K562 (cell line): ENCODE results near the gene PATJ. TPM values are rescaled to one million over a fixed set of nuclear protein-coding genes. Genes with fewer than 3 reads are reported as not detected.

Experiments
- ATAC-seq: fragments of 200-7000 bp; cut with Tn5 transposase; 3 replicates; pipeline ENCODE4 v1.9.1; 2020; ENCODE audit warnings: moderate library complexity
- BruUV-seq: library from RNA; stranded (reverse); fragments of 400-500 nt; replicated peaks from 2 replicates; lab custom pipeline; 2021; lab: Mats Ljungman, UMichigan
- CTCF ChIA-PET: fragments of 300-600 bp; formaldehyde crosslinking; extraction: SDS; loops from one replicate; lab custom pipeline; 2021; ENCODE audit warnings: low intra/inter-chr PET ratio; lab: Yijun Ruan, JAX
- POLR2A ChIA-PET: fragments of 300-600, 350-650 bp; sonication (Branson Sonifier 250); formaldehyde crosslinking; extraction: SDS; loops from one replicate; lab custom pipeline; 2021; ENCODE audit warnings: antibody characterized with exemption, inconsistent platforms; lab: Yijun Ruan, JAX
- DNase-seq, 4 experiments: peaks; one replicate each; pipeline versions ENCODE4 v3.0.0 to v3.0.0-alpha.2; 2011 to 2018; ENCODE audit warnings: low spot score in 3 of 4, mixed read lengths in 3 of 4; ENCODE audit errors: extremely low read depth in 1 of 4
- FAIRE-seq: peaks from 2 replicates; lab custom pipeline; 2011; peaks lifted over from hg19 to GRCh38; lab: Jason Lieb, UNC
- H2AFZ ChIP-seq: 2 replicates; pipeline ENCODE4 v1.6.0; 2011; ENCODE audit warnings: low read depth, low read length, control low read depth, inconsistent platforms
- H3K27ac ChIP-seq: fragments of 200-600 bp; 3 replicates; pipeline ENCODE4 v1.8.0; 2011; ENCODE audit warnings: low read depth, mild to moderate bottlenecking, control low read depth, inconsistent platforms, low read length, moderate library complexity, mixed read lengths; ENCODE audit errors: extremely low read depth
- H3K27me3 ChIP-seq, 2 experiments: fragments of 300-600 bp in 1 of 2; 2 replicates in 1 of 2; 3 replicates in 1 of 2; pipeline versions ENCODE4 v1.6.0 to v1.8.0; 2011; ENCODE audit warnings: inconsistent platforms in 2 of 2, low read length in 2 of 2, mild to moderate bottlenecking in 1 of 2, mixed read lengths in 1 of 2, moderate library complexity in 1 of 2; ENCODE audit not compliant: control insufficient read depth in 2 of 2, insufficient read depth in 2 of 2
- H3K36me3 ChIP-seq: fragments of 300-600 bp; 3 replicates; pipeline ENCODE4 v1.8.0; 2011; ENCODE audit warnings: mild to moderate bottlenecking, low read length, inconsistent platforms; ENCODE audit not compliant: control insufficient read depth, insufficient read depth
- H3K4me1 ChIP-seq, 2 experiments: fragments of 200-600 bp in 1 of 2; replicated peaks in 1 of 2; 2 replicates in 1 of 2; 3 replicates in 1 of 2; pipeline versions ENCODE4 v1.5.1 to v1.8.0; 2011; ENCODE audit warnings: inconsistent platforms in 2 of 2, low read length in 2 of 2, mild to moderate bottlenecking in 1 of 2, mixed read lengths in 1 of 2, moderate library complexity in 1 of 2; ENCODE audit not compliant: control insufficient read depth in 2 of 2, insufficient read depth in 2 of 2
- H3K4me2 ChIP-seq: 2 replicates; pipeline ENCODE4 v1.6.1; 2011; ENCODE audit warnings: low read length, control low read depth, inconsistent platforms, mixed read lengths; ENCODE audit not compliant: insufficient read depth
- H3K4me3 ChIP-seq: fragments of 200-600 bp; sonication (generic), shearing (Covaris generic); 2 replicates; pipeline ENCODE4 v1.5.1; 2016; ENCODE audit warnings: control low read depth, inconsistent platforms
- H3K79me2 ChIP-seq: fragments of 200-600 bp; 3 replicates; pipeline ENCODE4 v1.8.0; 2011; ENCODE audit warnings: low read length, inconsistent platforms; ENCODE audit not compliant: control insufficient read depth, insufficient read depth
- H3K9ac ChIP-seq, 2 experiments: 2 replicates each; pipeline versions ENCODE4 v1.6.0 to v1.6.1; 2011; ENCODE audit warnings: low read depth in 2 of 2, low read length in 2 of 2, control low read depth in 1 of 2, inconsistent platforms in 1 of 2, mild to moderate bottlenecking in 1 of 2, mixed read lengths in 1 of 2; ENCODE audit not compliant: insufficient read depth in 1 of 2
- H3K9me1 ChIP-seq: one replicate; pipeline ENCODE4 v1.6.0; 2011; ENCODE audit warnings: inconsistent platforms, mild to moderate bottlenecking, low read length, moderate library complexity; ENCODE audit not compliant: control insufficient read depth, insufficient read depth
- H3K9me3 ChIP-seq: replicated peaks from 2 replicates; pipeline ENCODE4 v1.5.1; 2011; ENCODE audit warnings: low read depth, low read length, inconsistent platforms; ENCODE audit not compliant: control insufficient read depth, insufficient read depth
- H4K20me1 ChIP-seq: replicated peaks from 2 replicates; pipeline ENCODE4 v1.6.1; 2011; ENCODE audit warnings: low read length, inconsistent platforms, mixed read lengths; ENCODE audit not compliant: control insufficient read depth, insufficient read depth
- CTCFL ChIP-seq: IDR thresholded peaks from 2 replicates; pipeline ENCODE4 v1.6.1; 2011; ENCODE audit warnings: borderline replicate concordance, low read depth, mild to moderate bottlenecking, moderate library complexity, low read length; ENCODE audit not compliant: insufficient read depth, poor library complexity, severe bottlenecking
- KLF1 ChIP-seq: fragments of 450-650 bp; IDR thresholded peaks from 2 replicates; pipeline ENCODE4 v1.6.1; 2016; ENCODE audit warnings: missing genetic modification characterization, missing compliant biosample characterization
- MCM2 ChIP-seq: fragments of 450-650 bp; IDR thresholded peaks from 2 replicates; pipeline ENCODE4 v1.6.1; 2017; ENCODE audit warnings: low read depth, mild to moderate bottlenecking
- NR2F6 ChIP-seq: fragments of 450-650 bp; formaldehyde crosslinking; IDR thresholded peaks from 2 replicates; pipeline ENCODE4 v1.4.0; 2020; ENCODE audit warnings: mild to moderate bottlenecking
- OTX1 ChIP-seq: fragments of 450-650 bp; formaldehyde crosslinking; IDR thresholded peaks from 2 replicates; pipeline ENCODE4 v1.4.0; 2022; ENCODE audit warnings: mild to moderate bottlenecking
- PTRF ChIP-seq: fragments of 450-650 bp; IDR thresholded peaks from 2 replicates; pipeline ENCODE4 v1.6.1; 2016; ENCODE audit warnings: mild to moderate bottlenecking, missing genetic modification characterization, missing compliant biosample characterization
- SP1 ChIP-seq: sonication (generic); formaldehyde crosslinking; IDR thresholded peaks from 2 replicates; pipeline ENCODE4 v1.8.1; 2022; ENCODE audit warnings: mild to moderate bottlenecking, missing genetic modification reagents
- TCFL5 ChIP-seq: fragments of 250-450 bp; sonication (Bioruptor Pico); conservative IDR thresholded peaks from 2 replicates; pipeline ENCODE4 v1.6.1; 2021; ENCODE audit warnings: mild to moderate bottlenecking, moderate library complexity, matching md5 sums
- WGBS: fragments of 100-300 bp; shearing (Covaris generic); methylation state at CpG from one replicate; pipeline ENCODE4 v1.1.6; 2016; ENCODE audit warnings: low coverage, mixed read lengths; ENCODE audit not compliant: insufficient coverage; ENCODE audit errors: missing lambda C conversion rate; 5-methylcytosine and 5-hydroxymethylcytosine counted together
- in situ Hi-C: fragments of 300-500 bp; cut with MboI; formaldehyde crosslinking; loops from 4 replicates; pipeline ENCODE4 v1.15.0; 2018; ENCODE audit warnings: inconsistent platforms, mixed read lengths
- intact Hi-C: fragments of 100-400 bp; cut with micrococcal nuclease; formaldehyde crosslinking; loops from 2 replicates; pipeline ENCODE4 v1.14.2; 2022
- polyA plus RNA-seq, 8 experiments: library from polyadenylated mRNA; depleted of rRNA in 4 of 8; stranded (reverse) in 5 of 8; unstranded in 3 of 8; fragments of >200 nt; fragmentation: Nextera tagmentation in 2 of 8; fragmentation: Illumina TruSeq in 1 of 8; extraction: Ambion mirVana in 2 of 8; extraction: Trizol in 1 of 8; gene quantifications; 2 replicates each; pipeline versions ENCODE4 v1.2.1 to v1.2.3, GENCODE V29; 2011 to 2014; ENCODE audit warnings: inconsistent platforms in 1 of 8, missing spikeins in 1 of 8
- total RNA-seq, 7 experiments: library from RNA; depleted of rRNA in 6 of 7; stranded (reverse); fragments of >200 nt in 6 of 7; fragmentation: Illumina TruSeq in 2 of 7; extraction: Trizol in 2 of 7; gene quantifications; 2 replicates each; pipeline versions ENCODE4 v1.2.1 to v1.2.3, GENCODE V29; 2011 to 2021; ENCODE audit warnings: low replicate concordance in 1 of 7
- TF ChIP-seq, protein P1 (sequence below), 2 experiments: IDR thresholded peaks; 2 replicates each; pipeline ENCODE4 v1.6.1; 2011; ENCODE audit warnings: borderline replicate concordance in 1 of 2, control low read depth in 1 of 2, low read depth in 1 of 2, low read length in 1 of 2, mild to moderate bottlenecking in 1 of 2, mixed read lengths in 1 of 2, moderate library complexity in 1 of 2; ENCODE audit not compliant: insufficient read depth in 1 of 2, insufficient read length in 1 of 2, poor library complexity in 1 of 2, severe bottlenecking in 1 of 2; ENCODE audit errors: extremely low read depth in 1 of 2
- TF ChIP-seq, protein P2 (sequence below): fragments of 450-650 bp; IDR thresholded peaks from 2 replicates; pipeline ENCODE4 v1.7.1; 2018; ENCODE audit warnings: mild to moderate bottlenecking, low read depth; ENCODE audit not compliant: partially characterized antibody
- TF ChIP-seq, protein P3 (sequence below): fragments of 450-650 bp; IDR thresholded peaks from 2 replicates; pipeline ENCODE4 v1.6.1; 2016; ENCODE audit warnings: borderline replicate concordance

The PATJ gene
- total and polyA plus RNA-seq, 9 of the 15 experiments (the other 6 are each of a cell fraction or from before 2014, with no cell fraction given): 0.22 TPM; not detected in 8

DNA sequence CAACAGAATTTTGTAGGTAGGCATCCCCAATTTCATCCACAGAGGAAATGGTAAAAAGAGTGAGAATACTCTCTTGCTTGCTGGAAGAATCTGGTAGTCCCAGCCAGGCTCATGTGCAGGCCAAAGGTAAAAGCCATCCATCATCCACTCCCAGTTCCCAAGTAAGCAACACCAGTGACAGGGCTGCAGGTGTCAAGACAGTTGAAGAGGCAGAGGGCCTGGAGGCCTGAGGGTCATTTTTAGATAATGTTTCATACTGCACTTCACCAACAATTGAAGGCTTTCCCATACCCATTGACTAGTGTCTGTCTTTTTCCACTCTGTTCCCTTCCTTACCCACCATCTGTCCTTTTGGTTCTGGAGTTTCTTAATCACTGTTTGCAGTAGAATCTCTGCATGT lies 310.7 kb downstream of the PATJ start (continued):
- TF ChIP-seq, protein P1, sequence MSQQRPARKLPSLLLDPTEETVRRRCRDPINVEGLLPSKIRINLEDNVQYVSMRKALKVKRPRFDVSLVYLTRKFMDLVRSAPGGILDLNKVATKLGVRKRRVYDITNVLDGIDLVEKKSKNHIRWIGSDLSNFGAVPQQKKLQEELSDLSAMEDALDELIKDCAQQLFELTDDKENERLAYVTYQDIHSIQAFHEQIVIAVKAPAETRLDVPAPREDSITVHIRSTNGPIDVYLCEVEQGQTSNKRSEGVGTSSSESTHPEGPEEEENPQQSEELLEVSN (IDR thresholded peaks at IDR 0.05; ENCODE audit: borderline replicate concordance in 1 of 2, extremely low read depth in 1 of 2, insufficient read depth in 1 of 2, insufficient read length in 1 of 2, low read depth in 1 of 2, low read length in 1 of 2, poor library complexity in 1 of 2, severe bottlenecking in 1 of 2): no peak
- TF ChIP-seq, protein P2, sequence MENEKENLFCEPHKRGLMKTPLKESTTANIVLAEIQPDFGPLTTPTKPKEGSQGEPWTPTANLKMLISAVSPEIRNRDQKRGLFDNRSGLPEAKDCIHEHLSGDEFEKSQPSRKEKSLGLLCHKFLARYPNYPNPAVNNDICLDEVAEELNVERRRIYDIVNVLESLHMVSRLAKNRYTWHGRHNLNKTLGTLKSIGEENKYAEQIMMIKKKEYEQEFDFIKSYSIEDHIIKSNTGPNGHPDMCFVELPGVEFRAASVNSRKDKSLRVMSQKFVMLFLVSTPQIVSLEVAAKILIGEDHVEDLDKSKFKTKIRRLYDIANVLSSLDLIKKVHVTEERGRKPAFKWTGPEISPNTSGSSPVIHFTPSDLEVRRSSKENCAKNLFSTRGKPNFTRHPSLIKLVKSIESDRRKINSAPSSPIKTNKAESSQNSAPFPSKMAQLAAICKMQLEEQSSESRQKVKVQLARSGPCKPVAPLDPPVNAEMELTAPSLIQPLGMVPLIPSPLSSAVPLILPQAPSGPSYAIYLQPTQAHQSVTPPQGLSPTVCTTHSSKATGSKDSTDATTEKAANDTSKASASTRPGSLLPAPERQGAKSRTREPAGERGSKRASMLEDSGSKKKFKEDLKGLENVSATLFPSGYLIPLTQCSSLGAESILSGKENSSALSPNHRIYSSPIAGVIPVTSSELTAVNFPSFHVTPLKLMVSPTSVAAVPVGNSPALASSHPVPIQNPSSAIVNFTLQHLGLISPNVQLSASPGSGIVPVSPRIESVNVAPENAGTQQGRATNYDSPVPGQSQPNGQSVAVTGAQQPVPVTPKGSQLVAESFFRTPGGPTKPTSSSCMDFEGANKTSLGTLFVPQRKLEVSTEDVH: no peak

DNA sequence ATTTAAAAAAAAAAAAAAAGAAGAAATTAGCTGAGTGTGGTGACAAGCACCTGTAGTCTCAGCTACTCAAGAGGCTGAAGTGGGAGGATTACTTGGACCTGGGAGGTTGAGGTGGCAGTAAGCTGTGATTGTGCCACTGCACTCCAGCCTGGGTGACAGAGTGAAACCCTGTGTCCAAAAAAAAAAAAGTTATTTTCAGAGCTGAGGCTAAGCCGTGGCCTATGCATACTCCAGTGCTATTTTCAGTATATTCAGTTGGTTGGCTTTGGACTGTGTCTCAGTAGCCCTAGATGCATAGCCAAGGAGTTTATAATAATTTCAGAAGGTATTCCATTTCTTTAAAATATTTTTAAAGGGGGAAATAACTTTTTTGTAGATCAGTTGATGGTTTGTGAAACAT lies 311.9 kb downstream of the PATJ start:
- no peaks in the 10 kb centered on the region; a peak in 1 of 5 replicates for H3K4me1 ChIP-seq
- H3K79me2 ChIP-seq: no peaks in the 10 kb centered on the region
- intact Hi-C loops (no loop called here), in situ Hi-C loops (no loop called here)
- peaks cover 0 to 4% of the 10 kb centered on the region in 2 experiments; a peak in 4 of 5 replicates for H3K27me3 ChIP-seq
- CTCF ChIA-PET: no interaction called here
- FAIRE-seq: no peak
- POLR2A ChIA-PET: no interaction called here
- H3K9me3 ChIP-seq: no peaks in the 10 kb centered on the region
- no peak overlapping the region for H3K27ac ChIP-seq
- H3K4me3 ChIP-seq: no peak overlapping the region
- no peak overlapping the region for H2AFZ ChIP-seq
- no peaks in the 10 kb centered on the region; the same call in 1 of the 2 replicates for H4K20me1 ChIP-seq
- no peaks in the 10 kb centered on the region for H3K36me3 ChIP-seq
- H3K9me1 ChIP-seq: no peaks in the 10 kb centered on the region
- WGBS: 0% methylated on average over 1 of the region's 1 CpG
- ATAC-seq: no peak
- H3K9ac ChIP-seq: no peak overlapping the region
- BruUV-seq: no TSS peak
- no peak for DNase-seq
- H3K4me2 ChIP-seq: no peak overlapping the region
- TF ChIP-seq TCFL5 (CRISPR knock-in tag): no peak
- TF ChIP-seq PTRF (tag): no peak
- no peak for TF ChIP-seq NR2F6 (CRISPR knock-in tag)
- TF ChIP-seq OTX1 (CRISPR knock-in tag): no peak
- TF ChIP-seq KLF1: no peak
- TF ChIP-seq CTCFL: no peak
- no peak for TF ChIP-seq MCM2
- TF ChIP-seq SP1 (CRISPR knock-in tag): no peak
- TF ChIP-seq, protein P3, sequence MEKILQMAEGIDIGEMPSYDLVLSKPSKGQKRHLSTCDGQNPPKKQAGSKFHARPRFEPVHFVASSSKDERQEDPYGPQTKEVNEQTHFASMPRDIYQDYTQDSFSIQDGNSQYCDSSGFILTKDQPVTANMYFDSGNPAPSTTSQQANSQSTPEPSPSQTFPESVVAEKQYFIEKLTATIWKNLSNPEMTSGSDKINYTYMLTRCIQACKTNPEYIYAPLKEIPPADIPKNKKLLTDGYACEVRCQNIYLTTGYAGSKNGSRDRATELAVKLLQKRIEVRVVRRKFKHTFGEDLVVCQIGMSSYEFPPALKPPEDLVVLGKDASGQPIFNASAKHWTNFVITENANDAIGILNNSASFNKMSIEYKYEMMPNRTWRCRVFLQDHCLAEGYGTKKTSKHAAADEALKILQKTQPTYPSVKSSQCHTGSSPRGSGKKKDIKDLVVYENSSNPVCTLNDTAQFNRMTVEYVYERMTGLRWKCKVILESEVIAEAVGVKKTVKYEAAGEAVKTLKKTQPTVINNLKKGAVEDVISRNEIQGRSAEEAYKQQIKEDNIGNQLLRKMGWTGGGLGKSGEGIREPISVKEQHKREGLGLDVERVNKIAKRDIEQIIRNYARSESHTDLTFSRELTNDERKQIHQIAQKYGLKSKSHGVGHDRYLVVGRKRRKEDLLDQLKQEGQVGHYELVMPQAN: no peak
